Measurements from ENCODE around the gene ZNF184. TPM values are rescaled to one million over a fixed set of nuclear protein-coding genes. Genes with fewer than 3 reads are reported as not detected.

Gene ZNF184
- total and polyA plus RNA-seq, 4 donors = 0.80 to 4.4 (median 1.6) TPM

DNA sequence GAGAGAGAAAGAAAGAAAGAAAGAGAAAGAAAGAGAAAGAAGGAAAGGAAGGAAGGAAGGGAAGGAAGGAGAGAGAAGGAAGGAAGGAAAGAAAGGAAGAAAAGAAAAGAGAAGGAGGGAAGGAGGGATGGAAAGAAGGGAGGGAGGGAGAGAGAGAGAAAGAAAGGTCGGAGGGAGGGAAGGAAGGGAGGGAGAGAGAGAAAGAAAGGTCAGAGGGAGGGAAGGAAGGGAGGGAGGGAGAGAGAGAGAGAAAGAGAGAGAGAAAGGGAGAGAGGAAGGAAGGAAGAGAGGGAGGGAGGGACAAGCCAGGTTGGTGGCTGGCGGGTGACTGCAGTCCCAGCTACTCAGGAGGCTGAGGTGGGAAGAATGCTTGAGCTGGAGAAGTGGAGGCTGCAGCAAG is 27.3 kb upstream of the ZNF184 start (continued):
- TF ChIP-seq, protein P1, sequence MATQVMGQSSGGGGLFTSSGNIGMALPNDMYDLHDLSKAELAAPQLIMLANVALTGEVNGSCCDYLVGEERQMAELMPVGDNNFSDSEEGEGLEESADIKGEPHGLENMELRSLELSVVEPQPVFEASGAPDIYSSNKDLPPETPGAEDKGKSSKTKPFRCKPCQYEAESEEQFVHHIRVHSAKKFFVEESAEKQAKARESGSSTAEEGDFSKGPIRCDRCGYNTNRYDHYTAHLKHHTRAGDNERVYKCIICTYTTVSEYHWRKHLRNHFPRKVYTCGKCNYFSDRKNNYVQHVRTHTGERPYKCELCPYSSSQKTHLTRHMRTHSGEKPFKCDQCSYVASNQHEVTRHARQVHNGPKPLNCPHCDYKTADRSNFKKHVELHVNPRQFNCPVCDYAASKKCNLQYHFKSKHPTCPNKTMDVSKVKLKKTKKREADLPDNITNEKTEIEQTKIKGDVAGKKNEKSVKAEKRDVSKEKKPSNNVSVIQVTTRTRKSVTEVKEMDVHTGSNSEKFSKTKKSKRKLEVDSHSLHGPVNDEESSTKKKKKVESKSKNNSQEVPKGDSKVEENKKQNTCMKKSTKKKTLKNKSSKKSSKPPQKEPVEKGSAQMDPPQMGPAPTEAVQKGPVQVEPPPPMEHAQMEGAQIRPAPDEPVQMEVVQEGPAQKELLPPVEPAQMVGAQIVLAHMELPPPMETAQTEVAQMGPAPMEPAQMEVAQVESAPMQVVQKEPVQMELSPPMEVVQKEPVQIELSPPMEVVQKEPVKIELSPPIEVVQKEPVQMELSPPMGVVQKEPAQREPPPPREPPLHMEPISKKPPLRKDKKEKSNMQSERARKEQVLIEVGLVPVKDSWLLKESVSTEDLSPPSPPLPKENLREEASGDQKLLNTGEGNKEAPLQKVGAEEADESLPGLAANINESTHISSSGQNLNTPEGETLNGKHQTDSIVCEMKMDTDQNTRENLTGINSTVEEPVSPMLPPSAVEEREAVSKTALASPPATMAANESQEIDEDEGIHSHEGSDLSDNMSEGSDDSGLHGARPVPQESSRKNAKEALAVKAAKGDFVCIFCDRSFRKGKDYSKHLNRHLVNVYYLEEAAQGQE (IDR thresholded peaks at IDR 0.05) = no peak

DNA sequence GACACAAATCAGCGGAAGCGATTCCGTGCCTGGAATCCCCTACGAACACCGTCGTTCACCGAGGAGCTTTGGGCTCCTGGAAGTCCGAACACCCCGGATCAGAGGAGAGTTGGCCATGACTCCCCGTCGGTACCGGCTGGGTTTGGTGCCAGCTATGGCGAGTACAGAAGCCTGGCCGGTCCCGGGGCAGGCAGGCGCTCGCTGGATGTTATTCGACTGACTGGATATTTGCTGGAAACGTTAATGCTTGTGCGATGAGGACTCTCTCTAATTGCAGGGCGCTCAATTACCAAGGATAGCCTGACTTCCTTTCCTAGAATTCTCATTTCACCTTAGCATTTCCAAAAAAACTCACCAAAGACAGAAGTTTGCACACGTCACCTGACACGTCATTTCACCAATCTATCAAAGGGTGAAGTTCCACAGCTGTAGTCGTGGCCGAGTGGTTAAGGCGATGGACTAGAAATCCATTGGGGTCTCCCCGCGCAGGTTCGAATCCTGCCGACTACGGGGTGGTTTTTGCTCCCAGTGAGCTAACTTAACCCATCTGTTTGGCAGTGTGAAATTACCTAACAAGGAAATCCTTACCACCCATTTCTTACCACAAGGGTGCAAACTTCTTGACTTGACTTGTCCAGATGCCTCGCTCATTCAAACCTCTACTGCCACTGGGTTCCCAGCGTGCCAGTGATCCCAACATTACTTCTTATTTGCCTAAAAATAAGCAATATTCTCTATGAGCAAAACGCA is 22.7 kb upstream of the ZNF184 start:
- Histone ChIP-seq H3K27ac (ENCODE audit: low read depth in 1 of 2, low read length in 2 of 2) (no peak overlapping the region), H3K36me3 (ENCODE audit: control insufficient read depth in 4 of 4, insufficient read depth in 3 of 4, low read depth in 1 of 4, low read length in 3 of 4) (no peaks in the 10 kb centered on the region), H3K9ac (ENCODE audit: low read depth in 1 of 2, low read length in 2 of 2) (no peak overlapping the region), H3K27me3 (ENCODE audit: control insufficient read depth in 4 of 4, insufficient read depth in 4 of 4, low read length in 3 of 4) (peaks cover 0 to 5% (median under 1%) of the 10 kb centered on the region in 4 donors), H3K9me3 (ENCODE audit: control insufficient read depth in 4 of 4, low read length in 3 of 4) (peaks cover 0 to 12% (median 0%) of the 10 kb centered on the region in 4 donors), H3K4me1 (ENCODE audit: control insufficient read depth in 4 of 4, insufficient read depth in 4 of 4, low read length in 3 of 4) (no peaks in the 10 kb centered on the region), H3K4me3 (ENCODE audit: low read depth in 1 of 3, low read length in 3 of 3) (peak overlapping the region; percentile 24 to 38 (median 37))
- 10% methylated on average over 34 of the region's 34 CpGs for WGBS
- peak; percentile 43 for DNase-seq (ENCODE audit: low spot score)
- TF ChIP-seq, protein P2, sequence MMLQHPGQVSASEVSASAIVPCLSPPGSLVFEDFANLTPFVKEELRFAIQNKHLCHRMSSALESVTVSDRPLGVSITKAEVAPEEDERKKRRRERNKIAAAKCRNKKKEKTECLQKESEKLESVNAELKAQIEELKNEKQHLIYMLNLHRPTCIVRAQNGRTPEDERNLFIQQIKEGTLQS (IDR thresholded peaks at IDR 0.05) = peak; percentile 75
- TF ChIP-seq FOXA1 (IDR thresholded peaks at IDR 0.05) = no peak

DNA sequence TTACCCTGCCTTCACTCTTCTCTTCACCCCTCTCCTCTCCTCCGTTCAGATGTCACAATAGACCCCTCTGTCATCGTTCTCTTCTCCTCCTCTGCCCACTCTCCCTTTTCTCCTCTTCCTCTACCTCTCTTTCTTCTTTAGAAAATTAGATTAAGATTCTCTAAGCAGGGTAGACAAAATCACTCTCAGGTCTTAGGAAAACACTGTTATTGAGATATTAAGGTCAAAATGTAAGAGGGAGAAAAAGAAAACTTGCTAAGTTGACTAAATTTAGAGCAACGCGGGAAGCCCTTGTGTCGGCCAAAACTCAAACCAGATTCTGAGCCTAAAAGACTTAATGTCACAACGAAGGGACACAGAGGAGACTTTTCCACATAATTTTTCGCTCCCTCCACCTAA is 22.1 kb upstream of the ZNF184 start:
- Histone ChIP-seq H3K27me3 (ENCODE audit: control insufficient read depth in 4 of 4, insufficient read depth in 4 of 4, low read length in 3 of 4) (peaks cover 0 to 5% (median under 1%) of the 10 kb centered on the region in 4 donors), H3K4me3 (ENCODE audit: low read depth in 1 of 3, low read length in 3 of 3) (peak overlapping the region in 1 of 3 donors; percentile 24), H3K9me3 (ENCODE audit: control insufficient read depth in 4 of 4, low read length in 3 of 4) (peaks cover 0 to 12% (median 0%) of the 10 kb centered on the region in 4 donors), H3K36me3 (ENCODE audit: control insufficient read depth in 4 of 4, insufficient read depth in 3 of 4, low read depth in 1 of 4, low read length in 3 of 4) (no peaks in the 10 kb centered on the region), H3K27ac (ENCODE audit: low read depth in 1 of 2, low read length in 2 of 2) (no peak overlapping the region), H3K4me1 (ENCODE audit: control insufficient read depth in 4 of 4, insufficient read depth in 4 of 4, low read length in 3 of 4) (no peaks in the 10 kb centered on the region), H3K9ac (ENCODE audit: low read depth in 1 of 2, low read length in 2 of 2) (no peak overlapping the region)
- 11% methylated on average over 7 of the region's 7 CpGs for WGBS
- no peak for DNase-seq (ENCODE audit: low spot score)
- TF ChIP-seq, protein P2 (IDR thresholded peaks at IDR 0.05) = no peak

DNA sequence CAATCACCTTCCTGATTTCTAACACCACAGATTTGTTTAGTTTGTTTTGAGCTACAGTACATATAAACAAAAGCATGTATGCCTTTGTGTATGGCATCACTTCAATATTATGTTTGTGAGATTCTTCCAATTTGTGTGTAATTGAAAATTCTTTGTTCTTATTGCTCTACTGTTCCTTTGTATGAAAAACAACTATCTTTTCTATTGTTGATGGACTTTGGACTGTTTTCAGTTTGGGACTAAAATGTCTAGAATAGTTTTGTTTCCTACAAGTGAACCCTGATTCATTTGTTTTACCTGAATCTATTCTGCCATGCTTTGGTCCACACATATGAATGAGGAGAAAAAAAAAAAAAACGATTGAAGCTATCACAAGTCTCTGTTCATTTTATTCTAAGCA is 21.2 kb upstream of the ZNF184 start:
- no peak overlapping the region for H3K9ac ChIP-seq (ENCODE audit: low read depth in 1 of 2, low read length in 2 of 2)
- H3K4me1 ChIP-seq (ENCODE audit: control insufficient read depth in 4 of 4, insufficient read depth in 4 of 4, low read length in 3 of 4) = no peaks in the 10 kb centered on the region
- 39% methylated on average over 1 of the region's 1 CpG for WGBS
- H3K27ac ChIP-seq (ENCODE audit: low read depth in 1 of 2, low read length in 2 of 2) = no peak overlapping the region
- H3K9me3 ChIP-seq (ENCODE audit: control insufficient read depth in 4 of 4, low read length in 3 of 4) = peaks cover 0 to 12% (median 0%) of the 10 kb centered on the region in 4 donors
- peaks cover 0 to 5% (median under 1%) of the 10 kb centered on the region in 4 donors for H3K27me3 ChIP-seq (ENCODE audit: control insufficient read depth in 4 of 4, insufficient read depth in 4 of 4, low read length in 3 of 4)
- H3K4me3 ChIP-seq (ENCODE audit: low read depth in 1 of 3, low read length in 3 of 3) = no peak overlapping the region
- H3K36me3 ChIP-seq (ENCODE audit: control insufficient read depth in 4 of 4, insufficient read depth in 3 of 4, low read depth in 1 of 4, low read length in 3 of 4) = no peaks in the 10 kb centered on the region
- no peak for DNase-seq (ENCODE audit: low spot score)
- TF ChIP-seq YY1 (IDR thresholded peaks at IDR 0.05) = no peak
- TF ChIP-seq FOXA1 (IDR thresholded peaks at IDR 0.05) = no peak
- TF ChIP-seq NR2F2 (IDR thresholded peaks at IDR 0.05) = no peak
- TF ChIP-seq, protein P1 (IDR thresholded peaks at IDR 0.05) = no peak
- TF ChIP-seq FOXA2 (IDR thresholded peaks at IDR 0.05) = no peak
- no peak for TF ChIP-seq HNF4G (IDR thresholded peaks at IDR 0.05)
- no peak for TF ChIP-seq EGR1 (IDR thresholded peaks at IDR 0.05; ENCODE audit: low read depth in 2 of 2)
- TF ChIP-seq, protein P3, sequence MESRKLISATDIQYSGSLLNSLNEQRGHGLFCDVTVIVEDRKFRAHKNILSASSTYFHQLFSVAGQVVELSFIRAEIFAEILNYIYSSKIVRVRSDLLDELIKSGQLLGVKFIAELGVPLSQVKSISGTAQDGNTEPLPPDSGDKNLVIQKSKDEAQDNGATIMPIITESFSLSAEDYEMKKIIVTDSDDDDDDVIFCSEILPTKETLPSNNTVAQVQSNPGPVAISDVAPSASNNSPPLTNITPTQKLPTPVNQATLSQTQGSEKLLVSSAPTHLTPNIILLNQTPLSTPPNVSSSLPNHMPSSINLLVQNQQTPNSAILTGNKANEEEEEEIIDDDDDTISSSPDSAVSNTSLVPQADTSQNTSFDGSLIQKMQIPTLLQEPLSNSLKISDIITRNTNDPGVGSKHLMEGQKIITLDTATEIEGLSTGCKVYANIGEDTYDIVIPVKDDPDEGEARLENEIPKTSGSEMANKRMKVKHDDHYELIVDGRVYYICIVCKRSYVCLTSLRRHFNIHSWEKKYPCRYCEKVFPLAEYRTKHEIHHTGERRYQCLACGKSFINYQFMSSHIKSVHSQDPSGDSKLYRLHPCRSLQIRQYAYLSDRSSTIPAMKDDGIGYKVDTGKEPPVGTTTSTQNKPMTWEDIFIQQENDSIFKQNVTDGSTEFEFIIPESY (IDR thresholded peaks at IDR 0.05) = no peak
- TF ChIP-seq JUND (IDR thresholded peaks at IDR 0.05) = no peak
- TF ChIP-seq, protein P4, sequence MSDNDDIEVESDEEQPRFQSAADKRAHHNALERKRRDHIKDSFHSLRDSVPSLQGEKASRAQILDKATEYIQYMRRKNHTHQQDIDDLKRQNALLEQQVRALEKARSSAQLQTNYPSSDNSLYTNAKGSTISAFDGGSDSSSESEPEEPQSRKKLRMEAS (IDR thresholded peaks at IDR 0.05) = no peak
- no peak for TF ChIP-seq RAD21 (IDR thresholded peaks at IDR 0.05)
- TF ChIP-seq, protein P2 (IDR thresholded peaks at IDR 0.05) = no peak
